ES-I3 (cell line): Measurements from ENCODE around the gene KIAA0825.

Source experiments
- H3K36me3 ChIP-seq: 2 replicates; pipeline ENCODE4 v1.6.1; 2013; ENCODE audit warnings: mild to moderate bottlenecking, low read length, control low read depth, moderate library complexity; ENCODE audit not compliant: insufficient read depth
- H3K4me1 ChIP-seq: 2 replicates; pipeline ENCODE4 v1.6.1; 2013; ENCODE audit warnings: mild to moderate bottlenecking, control low read depth, low read length; ENCODE audit not compliant: insufficient read depth
- H3K9ac ChIP-seq: 2 replicates; pipeline ENCODE4 v1.6.1; 2013; ENCODE audit warnings: low read depth, mild to moderate bottlenecking, low read length, moderate library complexity
- H3K9me3 ChIP-seq: 2 replicates; pipeline ENCODE4 v1.6.1; 2013; ENCODE audit warnings: mild to moderate bottlenecking, low read length, moderate library complexity; ENCODE audit not compliant: control insufficient read depth, insufficient read depth

The KIAA0825 gene

DNA sequence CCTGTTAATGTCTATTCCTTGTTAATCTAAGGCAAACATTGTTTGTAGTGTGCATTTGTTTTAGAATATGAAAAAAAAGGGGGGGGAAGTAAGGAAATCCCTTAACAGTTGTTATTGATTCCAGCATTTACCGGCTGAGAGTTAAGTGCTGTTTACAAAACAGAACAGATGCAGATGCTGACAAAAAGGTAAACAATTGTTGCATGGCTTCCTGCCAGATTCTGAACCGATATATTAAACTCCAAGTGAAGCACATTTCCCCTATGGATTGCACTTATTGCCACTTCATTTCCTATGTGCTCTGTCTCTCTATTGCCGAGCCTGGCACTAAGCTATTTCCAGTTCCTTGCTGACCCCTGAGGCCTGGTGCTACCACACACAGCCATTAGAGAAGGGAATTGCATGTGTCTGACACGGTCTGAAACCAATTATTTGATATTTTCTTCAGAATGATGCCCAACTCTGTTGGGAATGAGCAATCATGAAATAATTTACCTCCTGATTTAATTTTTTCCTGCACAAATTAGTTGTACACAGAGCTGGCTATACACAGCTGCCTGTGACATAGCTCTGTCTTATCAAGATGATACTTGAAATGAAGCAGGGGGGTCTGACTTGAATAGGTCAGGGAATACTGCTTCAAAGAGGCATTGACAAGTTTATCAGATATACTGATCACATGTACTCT lies 109.8 kb downstream of the KIAA0825 start:
- H3K9me3 ChIP-seq = no peaks in the 10 kb centered on the region
- no peak overlapping the region; the same call in 1 of the 2 replicates for H3K9ac ChIP-seq
- no peaks in the 10 kb centered on the region for H3K36me3 ChIP-seq
- H3K4me1 ChIP-seq = peaks cover 10% of the 10 kb centered on the region

DNA sequence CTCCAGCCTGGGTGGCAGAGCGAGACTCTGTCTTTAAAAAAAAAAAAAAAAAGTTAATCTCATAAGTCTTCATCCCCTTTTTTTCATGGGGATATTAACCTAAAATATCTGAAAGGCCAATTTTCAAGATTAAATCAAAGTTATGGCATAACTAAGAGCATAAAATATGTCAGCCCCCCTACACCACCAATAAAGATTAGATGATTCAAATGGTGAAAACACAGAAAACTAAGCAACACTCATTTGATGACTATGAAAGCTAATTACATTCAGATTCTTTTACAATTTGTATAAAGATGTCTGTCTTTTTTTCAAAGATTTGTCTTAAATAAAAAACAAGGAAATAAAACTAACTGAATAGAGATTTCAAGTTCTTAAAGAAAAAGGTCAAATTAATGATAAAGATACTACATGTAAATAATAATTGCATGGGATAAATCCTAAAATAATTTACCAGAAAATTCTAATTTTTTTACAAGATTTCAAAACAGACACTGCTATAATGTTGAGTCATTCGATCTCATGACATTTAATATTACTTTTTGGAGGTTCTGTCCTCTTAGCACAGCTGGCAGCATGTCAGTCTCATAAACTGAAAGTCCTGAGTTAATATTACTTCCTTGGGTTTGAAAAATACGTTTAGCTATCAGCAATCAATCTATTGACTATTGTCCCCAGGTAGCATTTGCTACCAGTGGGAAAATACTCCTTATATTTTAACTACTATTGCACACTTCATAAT lies 112.9 kb downstream of the KIAA0825 start:
- Histone ChIP-seq H3K9ac (no peak overlapping the region), H3K9me3 (no peaks in the 10 kb centered on the region), H3K4me1 (peaks cover 10% of the 10 kb centered on the region), H3K36me3 (no peaks in the 10 kb centered on the region)

DNA sequence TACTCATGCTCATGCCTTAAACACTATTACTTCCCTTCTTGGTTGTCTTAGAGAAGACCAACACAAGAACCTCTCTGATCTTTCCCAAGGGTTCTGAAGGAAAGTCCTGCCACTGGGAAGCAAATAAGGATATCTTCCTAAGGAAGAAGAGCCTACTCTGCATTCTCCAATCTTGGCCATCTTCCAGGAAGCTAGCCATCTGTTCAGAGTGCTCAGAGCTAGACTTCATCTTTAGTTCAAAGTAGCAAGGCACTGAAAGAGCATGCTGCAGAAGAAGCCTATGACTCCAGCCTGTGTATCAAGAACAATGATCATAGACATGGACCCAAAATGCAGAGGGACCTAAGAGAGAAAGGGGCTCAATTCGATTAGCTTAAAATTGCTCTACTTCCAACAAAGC lies 114.7 kb downstream of the KIAA0825 start:
- Histone ChIP-seq H3K4me1 (peaks cover 7% of the 10 kb centered on the region), H3K9ac (no peak overlapping the region), H3K36me3 (no peaks in the 10 kb centered on the region), H3K9me3 (no peaks in the 10 kb centered on the region)

DNA sequence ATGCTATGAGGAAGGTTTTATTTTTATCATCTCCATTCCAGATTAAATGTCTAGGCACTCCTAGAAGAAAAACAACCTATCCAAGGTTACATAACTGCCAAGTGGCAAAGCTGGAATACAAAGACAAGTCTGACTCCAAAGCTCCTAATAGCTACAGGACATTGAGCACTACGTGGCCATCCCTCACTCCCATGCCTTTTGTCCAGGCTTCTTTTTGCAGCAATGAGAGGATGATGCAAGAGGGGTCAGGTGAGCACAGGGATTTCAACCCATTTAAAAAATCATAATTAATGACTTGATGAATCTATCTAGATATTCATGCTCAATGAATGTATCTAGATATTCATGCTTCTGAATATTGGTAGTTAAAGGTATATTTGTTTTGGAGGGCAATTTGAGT lies 117.0 kb downstream of the KIAA0825 start:
- Histone ChIP-seq H3K36me3 (no peaks in the 10 kb centered on the region), H3K4me1 (no peaks in the 10 kb centered on the region), H3K9me3 (no peaks in the 10 kb centered on the region), H3K9ac (no peak overlapping the region)

DNA sequence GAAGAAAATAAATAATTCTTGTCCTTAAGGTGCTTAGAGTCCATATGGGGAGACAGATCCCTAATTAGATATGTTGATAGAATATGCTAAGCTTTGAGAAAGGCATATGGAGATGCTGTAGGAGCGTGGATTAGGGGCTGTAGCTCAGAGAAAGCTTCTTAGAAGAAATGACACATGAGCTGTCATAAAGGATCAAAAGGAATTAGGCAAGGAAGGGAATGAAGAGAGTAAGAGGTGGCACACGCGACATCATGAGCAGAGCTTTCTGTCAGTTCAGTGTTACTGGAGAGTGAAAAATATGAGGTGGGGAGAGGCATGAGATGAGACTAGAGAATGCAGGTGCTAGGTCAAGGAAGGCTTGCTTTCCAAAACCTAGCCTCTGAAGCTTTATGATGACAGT lies 118.6 kb downstream of the KIAA0825 start:
- H3K9me3 ChIP-seq = no peaks in the 10 kb centered on the region
- no peak overlapping the region for H3K9ac ChIP-seq
- H3K4me1 ChIP-seq = no peaks in the 10 kb centered on the region
- no peaks in the 10 kb centered on the region for H3K36me3 ChIP-seq

DNA sequence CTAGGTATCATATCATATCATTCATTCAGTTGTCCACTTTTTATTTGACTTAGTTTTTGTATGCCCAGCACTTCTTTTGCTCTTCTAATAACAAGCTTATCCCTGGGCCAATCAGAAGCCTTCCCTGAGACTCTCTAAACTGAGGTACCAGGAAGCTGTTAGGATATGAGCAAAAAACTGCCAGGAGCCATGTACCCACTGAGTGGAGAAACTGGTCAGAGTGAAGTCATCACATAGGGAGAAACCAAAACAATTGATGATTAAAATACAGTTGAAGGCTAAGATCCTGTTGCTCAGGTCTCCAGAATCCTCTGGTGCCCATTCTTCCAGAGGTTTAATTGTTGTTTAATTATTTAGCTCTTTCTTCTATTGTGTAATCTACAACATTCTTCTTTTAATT lies 120.2 kb downstream of the KIAA0825 start:
- Histone ChIP-seq H3K9me3 (no peaks in the 10 kb centered on the region), H3K9ac (no peak overlapping the region), H3K36me3 (no peaks in the 10 kb centered on the region), H3K4me1 (no peaks in the 10 kb centered on the region)

DNA sequence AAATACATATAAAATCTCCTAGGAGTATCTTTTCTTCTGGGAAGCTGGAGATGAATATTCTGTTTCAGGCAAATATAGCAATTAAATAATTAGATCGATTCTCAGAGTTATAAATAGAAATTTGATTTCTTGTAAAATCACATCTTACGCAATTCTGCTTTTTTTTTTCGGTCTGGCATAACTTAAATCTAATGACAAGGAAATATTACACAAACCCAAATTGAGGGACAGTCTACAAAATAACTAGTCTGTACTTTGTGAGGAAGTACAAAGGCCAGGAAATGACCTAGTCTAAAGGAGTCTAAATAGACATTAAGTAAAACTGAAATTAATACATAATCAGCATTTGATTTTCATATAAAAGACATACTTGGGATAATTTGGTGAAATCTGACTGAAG lies 133.3 kb downstream of the KIAA0825 start:
- H3K9ac ChIP-seq = no peak overlapping the region
- no peaks in the 10 kb centered on the region for H3K9me3 ChIP-seq
- H3K4me1 ChIP-seq = no peaks in the 10 kb centered on the region
- H3K36me3 ChIP-seq = no peaks in the 10 kb centered on the region

DNA sequence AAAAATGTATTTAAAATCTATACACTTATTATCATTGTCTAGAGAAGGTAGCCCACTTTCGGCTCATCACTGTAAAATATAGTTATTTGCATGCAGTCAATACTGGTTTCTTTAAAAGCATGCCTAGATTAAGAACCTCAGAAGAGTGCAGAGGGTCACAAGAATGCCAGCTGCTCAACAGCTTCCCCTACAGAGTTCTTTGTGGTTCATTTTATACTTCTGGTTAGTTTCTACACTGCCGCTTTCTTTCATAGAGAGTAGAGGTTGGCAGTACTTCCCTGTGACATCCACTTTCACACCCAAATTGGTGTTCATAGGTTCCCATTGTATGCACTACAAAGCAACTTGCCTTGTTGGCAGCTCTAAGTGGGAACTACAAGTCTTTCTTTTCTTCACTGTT lies 137.3 kb downstream of the KIAA0825 start:
- Histone ChIP-seq H3K36me3 (no peaks in the 10 kb centered on the region), H3K9me3 (no peaks in the 10 kb centered on the region), H3K4me1 (no peaks in the 10 kb centered on the region), H3K9ac (no peak overlapping the region)

DNA sequence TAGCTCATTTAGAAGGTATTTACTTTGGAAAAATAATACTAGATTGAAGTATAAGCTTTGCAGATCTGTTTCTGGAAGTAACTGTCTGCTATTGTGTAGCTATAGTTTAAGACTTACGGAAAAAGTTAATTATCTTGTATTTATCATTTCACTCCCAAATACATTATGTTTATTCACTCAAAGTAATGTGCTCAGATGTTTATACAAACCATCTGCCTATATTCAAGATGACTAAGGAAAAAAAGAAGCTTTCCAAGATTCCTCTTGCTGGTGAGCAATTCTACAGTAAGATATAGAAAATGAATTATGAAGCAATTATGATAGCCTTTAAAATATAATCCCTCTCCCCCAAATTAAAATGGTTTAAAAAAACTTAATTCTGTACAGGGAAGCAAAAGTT lies 137.9 kb downstream of the KIAA0825 start:
- Histone ChIP-seq H3K9me3 (no peaks in the 10 kb centered on the region), H3K36me3 (no peaks in the 10 kb centered on the region), H3K9ac (no peak overlapping the region), H3K4me1 (no peaks in the 10 kb centered on the region)

DNA sequence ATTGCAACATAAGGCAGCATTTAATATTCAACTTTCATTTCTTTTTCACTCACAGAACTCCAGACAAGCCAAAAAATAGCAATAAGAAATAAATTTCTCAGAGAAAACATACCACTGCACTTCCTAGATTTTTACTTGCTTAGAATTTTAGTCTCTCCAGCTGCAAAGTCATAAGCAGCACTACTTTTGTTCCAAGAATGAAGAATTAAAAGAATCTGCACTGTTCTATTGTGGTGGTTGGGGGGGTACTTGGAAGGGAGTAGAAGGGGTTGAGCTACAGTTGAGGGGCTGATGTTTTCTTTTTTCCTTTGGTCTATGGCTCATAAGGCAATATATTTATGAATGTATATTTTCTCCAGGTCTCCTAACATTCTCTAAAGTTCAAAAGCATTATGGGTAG lies 144.5 kb downstream of the KIAA0825 start:
- Histone ChIP-seq H3K4me1 (no peaks in the 10 kb centered on the region), H3K9ac (no peak overlapping the region), H3K9me3 (no peaks in the 10 kb centered on the region), H3K36me3 (no peaks in the 10 kb centered on the region)

DNA sequence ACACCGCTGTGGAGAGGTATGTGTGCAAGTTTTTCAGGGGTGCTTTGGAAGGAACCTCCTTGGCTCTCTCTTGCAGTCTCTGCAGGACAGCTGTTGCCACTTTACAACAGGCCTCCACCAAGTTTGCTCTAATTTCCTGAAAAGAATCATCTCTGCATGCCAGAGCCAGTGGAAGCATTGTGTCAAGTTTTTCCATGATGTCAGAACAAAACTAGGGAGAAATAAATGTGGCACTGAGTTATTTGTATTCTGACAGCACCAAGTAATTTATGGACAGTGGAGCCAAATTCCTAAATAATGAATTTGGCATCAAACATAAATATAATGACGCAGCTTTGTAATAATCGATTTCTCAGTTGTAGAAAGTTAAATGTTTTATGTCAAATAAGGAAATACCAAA lies 146.9 kb downstream of the KIAA0825 start:
- Histone ChIP-seq H3K36me3 (no peaks in the 10 kb centered on the region), H3K4me1 (no peaks in the 10 kb centered on the region), H3K9me3 (no peaks in the 10 kb centered on the region), H3K9ac (no peak overlapping the region)

DNA sequence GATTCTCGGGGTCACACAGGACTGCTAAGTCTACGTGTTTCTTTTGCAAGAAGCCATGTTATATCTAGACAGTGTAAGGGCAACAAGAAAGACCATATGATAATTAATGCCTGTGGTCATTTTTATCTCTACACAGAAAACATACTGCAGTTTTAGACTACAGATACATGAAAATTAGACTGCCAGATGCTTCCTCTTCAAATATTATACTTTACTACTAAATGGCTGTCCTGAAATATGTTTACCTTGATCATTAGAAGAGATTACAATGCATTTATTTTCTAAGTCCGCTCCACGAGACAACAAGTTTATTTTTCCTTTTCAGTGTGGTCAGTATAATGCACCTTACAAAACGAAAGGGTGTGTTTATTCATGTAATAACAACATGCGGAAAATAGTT lies 147.6 kb downstream of the KIAA0825 start:
- Histone ChIP-seq H3K4me1 (no peaks in the 10 kb centered on the region), H3K36me3 (no peaks in the 10 kb centered on the region), H3K9ac (no peak overlapping the region), H3K9me3 (no peaks in the 10 kb centered on the region)

DNA sequence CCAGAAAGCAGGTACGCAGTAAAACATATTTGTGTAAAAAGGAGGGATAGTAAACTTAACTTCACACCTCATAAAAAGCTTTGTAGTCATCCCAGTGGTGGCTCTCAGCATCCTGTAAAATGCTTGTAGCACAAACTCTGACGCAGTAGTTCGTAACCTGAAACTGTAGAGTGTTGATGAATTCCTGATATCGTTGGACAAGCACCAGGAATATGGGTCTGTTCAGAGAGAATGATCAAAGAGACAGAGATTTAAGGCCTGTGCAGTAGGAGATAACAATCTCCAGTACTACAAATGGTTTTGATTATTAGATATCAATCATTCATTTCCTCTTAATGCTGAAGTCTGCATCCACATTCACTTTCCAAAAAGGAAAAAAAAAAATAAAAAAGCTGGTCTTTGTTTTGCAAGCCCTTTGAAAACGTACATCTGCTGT lies 148.5 kb downstream of the KIAA0825 start:
- Histone ChIP-seq H3K9ac (no peak overlapping the region), H3K9me3 (no peaks in the 10 kb centered on the region), H3K36me3 (no peaks in the 10 kb centered on the region), H3K4me1 (no peaks in the 10 kb centered on the region)

DNA sequence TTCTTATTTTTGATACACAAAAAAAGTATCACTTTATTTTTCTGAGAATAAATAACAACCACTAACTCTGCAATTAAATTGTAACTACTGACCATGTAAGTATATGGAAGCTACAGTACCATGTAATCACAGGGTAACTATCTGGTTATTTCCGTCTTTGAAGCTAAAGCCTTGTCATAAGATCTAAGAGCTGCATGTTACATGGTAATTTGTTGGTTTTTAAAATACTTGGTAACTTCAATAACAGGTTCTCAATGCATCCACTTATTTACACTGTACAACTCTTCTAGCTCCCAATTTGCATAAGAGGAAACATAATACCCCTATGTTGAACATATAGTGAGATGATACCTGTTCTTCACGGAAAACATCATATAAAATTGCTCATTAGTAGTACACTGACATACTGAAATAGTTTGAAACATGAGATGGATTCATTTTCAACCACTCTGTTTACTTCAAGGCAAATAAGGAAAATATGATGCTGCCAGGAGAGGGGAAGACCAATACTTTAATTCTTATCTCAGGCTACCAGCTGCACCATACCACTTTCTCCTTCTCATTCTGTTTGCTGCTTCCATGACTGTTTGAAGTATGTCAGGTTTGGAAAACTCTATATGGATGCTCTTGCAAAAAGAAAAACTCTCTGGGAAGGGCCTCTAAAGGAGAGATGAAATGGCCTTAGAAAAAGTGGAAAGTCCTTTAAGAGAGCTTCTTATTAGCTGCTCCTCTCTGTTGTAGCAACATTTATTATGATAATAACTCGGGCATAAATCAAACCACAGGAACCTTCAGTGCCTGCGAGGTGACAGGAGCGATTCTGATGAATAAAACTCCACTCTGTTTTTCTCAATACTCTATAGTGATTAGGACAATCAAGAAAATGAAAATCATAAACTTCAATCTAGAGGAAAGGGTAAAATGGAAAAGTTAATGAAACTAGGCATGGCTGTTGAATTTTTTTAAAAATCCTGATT lies 150.2 kb downstream of the KIAA0825 start:
- H3K4me1 ChIP-seq = no peaks in the 10 kb centered on the region
- no peak overlapping the region for H3K9ac ChIP-seq
- no peaks in the 10 kb centered on the region for H3K9me3 ChIP-seq
- H3K36me3 ChIP-seq = no peaks in the 10 kb centered on the region
